CD4-positive, alpha-beta T cell treated with Interleukin-15 for 1 hour (primary cell): ENCODE results near the gene UVSSA.

Experiments used
- DNase-seq: peaks from one replicate; pipeline ENCODE4 v3.0.0-alpha.2; 2020

UVSSA gene, protein sequence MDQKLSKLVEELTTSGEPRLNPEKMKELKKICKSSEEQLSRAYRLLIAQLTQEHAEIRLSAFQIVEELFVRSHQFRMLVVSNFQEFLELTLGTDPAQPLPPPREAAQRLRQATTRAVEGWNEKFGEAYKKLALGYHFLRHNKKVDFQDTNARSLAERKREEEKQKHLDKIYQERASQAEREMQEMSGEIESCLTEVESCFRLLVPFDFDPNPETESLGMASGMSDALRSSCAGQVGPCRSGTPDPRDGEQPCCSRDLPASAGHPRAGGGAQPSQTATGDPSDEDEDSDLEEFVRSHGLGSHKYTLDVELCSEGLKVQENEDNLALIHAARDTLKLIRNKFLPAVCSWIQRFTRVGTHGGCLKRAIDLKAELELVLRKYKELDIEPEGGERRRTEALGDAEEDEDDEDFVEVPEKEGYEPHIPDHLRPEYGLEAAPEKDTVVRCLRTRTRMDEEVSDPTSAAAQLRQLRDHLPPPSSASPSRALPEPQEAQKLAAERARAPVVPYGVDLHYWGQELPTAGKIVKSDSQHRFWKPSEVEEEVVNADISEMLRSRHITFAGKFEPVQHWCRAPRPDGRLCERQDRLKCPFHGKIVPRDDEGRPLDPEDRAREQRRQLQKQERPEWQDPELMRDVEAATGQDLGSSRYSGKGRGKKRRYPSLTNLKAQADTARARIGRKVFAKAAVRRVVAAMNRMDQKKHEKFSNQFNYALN

DNA sequence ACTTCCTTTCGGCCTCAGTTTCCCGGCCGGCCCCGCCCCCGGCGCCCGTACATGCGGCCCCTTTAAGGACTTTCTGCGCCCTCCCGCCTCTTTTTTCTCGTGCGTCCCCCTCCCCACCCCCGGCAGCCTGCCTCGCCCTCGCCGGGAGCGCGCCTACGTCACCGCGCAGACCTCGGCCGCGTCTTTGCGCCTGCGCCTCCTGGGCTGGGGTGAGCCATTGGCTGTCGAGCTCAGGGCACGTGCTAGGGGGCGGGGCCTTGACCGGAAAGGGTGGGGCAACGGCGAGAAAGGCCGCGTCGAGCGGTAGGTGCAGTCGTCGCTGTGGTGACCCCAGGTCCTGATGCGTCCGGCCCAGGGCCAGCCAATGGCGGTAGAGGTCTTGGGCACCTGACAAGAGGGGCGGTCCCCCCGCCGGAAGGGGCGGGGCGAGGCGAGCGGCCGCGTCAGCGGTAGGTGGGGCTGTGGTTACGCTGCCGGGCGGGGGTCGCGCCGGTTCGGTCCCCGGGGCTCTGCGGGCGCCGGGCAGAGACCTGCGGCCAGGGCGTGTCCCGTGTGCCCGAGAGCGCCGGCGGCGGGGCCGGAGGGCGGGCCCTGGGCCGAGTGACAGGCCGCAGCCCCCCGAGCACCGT is at the start of gene UVSSA:
Gene UVSSA, plus strand, starts transcription at position 428 of the 629 bp plus-strand sequence. CDS start 884 bp downstream, outside the sequence.
- DNase-seq: peak; percentile 100

- DNase-seq: no peak
Measured at GRCh38 chr4:1297456-1298325, 49.3 kb upstream of the UVSSA start.

DNA sequence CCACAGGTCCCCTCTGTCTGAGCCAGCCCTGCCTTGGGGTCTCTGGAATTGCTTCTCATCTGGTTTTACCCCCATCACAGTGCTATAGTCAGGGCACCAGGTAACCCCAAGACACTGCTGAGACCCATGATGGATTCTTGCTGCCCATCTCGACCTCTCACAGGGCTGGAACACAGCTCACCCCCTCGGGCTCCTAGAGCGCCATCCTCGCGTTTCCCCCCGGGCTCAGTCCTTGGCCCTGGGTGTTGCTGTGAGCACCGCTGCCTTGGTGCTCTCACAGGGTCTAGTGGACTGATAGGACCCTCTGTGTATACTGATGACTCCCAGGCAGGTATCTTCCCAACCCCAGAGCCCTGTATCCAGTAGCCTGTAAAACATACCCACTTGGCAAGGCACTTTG is 48.5 kb upstream of the UVSSA start:
- no peak for DNase-seq

DNA sequence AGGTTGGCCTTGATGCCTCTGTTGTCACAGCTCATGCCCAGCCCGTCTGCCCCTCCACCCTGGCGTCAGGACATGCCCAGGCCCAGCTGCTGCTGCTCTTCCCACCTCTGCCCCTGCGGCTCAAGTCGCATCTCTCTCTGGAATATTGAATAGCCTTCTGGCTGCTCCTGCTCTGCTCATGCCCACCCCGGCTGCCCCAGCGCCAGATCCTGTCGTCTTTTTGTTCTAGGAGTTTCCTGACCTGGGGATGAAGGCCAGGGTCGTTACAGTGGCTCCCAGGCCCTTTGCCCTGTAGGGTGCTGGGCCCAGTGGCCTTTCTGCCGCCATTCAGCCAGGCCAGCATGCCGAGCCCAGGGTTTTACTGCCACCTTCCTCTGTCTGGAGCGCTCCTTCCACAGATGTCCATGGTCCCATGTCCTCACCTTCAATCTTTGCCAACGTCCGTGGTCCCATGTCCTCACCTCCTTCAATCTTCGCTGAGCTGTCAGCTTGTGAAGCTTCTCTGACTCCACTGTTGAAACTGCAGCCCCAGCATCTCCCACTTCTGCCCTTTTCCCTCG is 47.6 kb upstream of the UVSSA start:
- no peak for DNase-seq

GRCh38 chr4:1300466-1301455 is 46.2 kb upstream of the UVSSA start:
- peak; percentile 86 for DNase-seq

DNA sequence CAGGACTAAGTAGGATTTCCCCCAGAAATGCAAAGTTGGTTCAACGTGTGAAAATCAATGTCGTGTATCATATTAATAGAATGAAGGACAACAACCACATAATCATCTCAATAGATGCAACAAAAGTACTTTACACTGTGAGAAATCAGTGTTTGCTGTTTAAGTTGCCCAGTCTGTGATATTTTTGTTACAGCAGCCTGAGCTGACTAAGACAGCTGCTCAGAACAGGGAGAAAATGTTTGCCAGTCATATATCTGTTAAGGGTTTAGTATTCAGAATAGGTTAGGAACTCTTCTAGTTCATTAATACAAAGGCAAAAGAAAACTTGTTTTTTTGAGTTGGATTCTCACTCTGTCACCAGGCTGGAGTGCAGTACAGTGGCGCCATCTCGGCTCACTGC is 44.8 kb upstream of the UVSSA start:
- DNase-seq: no peak

GRCh38 chr4:1305261-1305711 is 41.7 kb upstream of the UVSSA start:
- DNase-seq: no peak

DNA sequence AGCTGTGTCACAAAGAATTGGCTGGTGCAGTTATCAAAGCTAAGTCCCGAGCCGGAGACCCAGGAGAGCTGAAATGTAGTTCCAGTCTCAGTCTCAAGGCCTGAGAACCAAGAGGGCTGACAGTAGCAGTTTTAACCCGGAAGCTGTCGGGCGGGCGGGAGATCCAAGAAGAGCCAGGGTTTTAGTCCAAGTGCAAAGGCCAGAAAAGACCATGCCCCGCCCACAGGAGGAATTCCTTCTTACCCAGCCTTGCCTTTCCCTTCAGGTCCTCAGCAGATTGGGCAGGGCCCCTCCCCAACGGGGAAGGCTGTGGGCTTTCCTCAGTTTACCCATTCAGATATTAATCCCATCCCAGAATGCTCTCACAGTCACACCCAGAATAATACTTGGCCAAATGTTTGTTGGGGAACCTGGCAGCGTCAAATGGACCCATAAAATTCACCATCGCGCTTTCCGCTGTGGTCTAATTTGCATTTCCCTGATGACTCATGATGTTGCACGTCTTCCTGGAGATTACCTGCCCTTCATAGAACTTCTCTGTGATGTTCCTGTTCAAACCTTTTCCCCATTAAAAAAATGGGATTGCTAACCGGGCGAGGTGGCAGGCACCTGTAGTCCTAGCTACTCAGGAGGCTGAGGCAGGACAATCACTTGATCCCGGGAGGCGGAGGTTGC is 41.1 kb upstream of the UVSSA start:
- no peak for DNase-seq

GRCh38 chr4:1307951-1308735 is 38.9 kb upstream of the UVSSA start:
- no peak for DNase-seq

DNA sequence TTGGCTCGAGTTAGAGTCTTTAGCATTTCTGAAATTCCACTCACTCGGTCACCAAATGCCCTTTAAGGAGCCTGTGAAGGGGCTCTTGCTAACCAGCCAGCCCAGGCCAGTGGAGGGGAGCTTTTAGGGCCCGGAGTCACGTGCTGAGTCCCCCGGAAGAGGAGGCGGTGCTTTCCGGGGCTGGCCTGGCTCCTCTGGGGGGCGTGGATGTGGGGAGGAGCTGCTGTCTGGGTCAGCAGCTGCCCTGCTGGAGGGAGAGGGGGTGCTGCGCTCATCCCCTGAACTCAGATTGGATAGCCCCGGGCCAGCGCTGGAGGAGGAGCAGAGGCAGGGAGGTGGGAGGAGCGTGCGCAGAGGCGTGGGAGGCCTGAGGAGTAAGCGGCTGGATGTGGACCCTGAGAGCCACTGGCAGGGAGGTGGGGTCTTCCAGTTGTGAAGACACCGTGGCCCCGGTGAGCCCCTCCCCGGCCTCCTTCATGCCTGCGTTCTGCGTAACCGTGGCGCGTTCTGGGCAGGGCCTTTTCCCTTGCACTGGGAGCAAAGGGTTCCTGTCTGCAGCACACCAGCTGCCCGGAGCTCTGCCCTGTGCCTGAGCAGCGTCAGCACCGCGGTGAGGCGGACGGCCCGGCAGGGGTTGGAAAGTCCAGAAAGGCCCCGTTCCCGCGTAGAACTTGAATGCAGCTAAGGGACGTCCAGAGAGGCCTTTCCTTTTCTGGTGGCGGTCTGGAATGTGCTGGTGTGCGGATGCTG is 37.6 kb upstream of the UVSSA start:
- DNase-seq: peak; percentile 72

- no peak for DNase-seq
Measured at GRCh38 chr4:1310031-1310795, 36.8 kb upstream of the UVSSA start.

GRCh38 chr4:1310796-1311631 is 36.0 kb upstream of the UVSSA start:
- no peak for DNase-seq

- no peak for DNase-seq
Measured at GRCh38 chr4:1312821-1313640, 34.0 kb upstream of the UVSSA start.

GRCh38 chr4:1315306-1315705 is 31.7 kb upstream of the UVSSA start:
- DNase-seq: no peak

DNA sequence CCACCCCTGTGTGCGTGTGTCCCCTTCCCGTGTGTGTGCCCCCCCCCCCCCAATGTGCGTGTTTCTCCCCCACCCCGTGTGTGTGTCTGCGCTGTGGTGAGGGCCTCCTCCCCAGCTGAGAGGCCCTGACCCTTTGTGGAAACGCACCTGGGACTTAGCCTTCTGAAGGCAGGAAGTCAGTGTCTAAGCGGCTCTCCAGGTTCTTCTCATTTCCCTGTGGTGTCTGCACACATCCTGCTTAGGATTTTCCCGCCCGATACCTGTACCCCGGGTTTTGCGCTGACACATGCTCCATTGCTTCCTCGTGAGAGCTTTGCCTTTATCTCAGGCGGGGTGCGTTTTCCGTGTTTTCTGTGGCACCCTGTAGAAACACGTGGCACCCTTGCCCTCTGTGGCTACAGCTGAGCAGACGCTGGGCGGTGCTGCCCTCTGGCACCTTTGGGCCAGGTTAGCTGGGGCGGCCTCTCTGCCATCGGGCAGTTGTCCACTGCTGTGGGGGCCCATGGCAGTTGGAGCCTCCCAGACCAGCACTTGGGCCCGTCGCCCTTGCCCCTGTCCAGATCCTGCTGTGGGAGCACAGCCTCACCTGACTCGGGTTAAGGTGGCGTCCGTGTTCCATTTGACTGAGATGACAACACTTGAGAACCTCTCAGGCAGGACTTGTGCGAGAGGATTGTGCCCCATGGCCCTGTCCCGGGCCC is 31.0 kb upstream of the UVSSA start:
- DNase-seq: no peak
